Measurements from ENCODE around the gene TCF4.

- no peak for TF ChIP-seq CTCF (conservative IDR thresholded peaks at IDR 0.05; ENCODE audit: low read depth in 2 of 2)
- no peak for TF ChIP-seq POLR2AphosphoS5 (IDR thresholded peaks at IDR 0.05; ENCODE audit: low read depth)
- TF ChIP-seq ETS1 (IDR thresholded peaks at IDR 0.05): no peak
- TF ChIP-seq EZH2phosphoT487 (IDR thresholded peaks at IDR 0.05; ENCODE audit: unreplicated experiment): no peak
- TF ChIP-seq EZH2 (IDR thresholded peaks at IDR 0.05; ENCODE audit: low read depth, unreplicated experiment): no peak
- no peak for TF ChIP-seq REST (IDR thresholded peaks at IDR 0.05; ENCODE audit: unreplicated experiment)
- TF ChIP-seq NANOG (IDR thresholded peaks at IDR 0.05; ENCODE audit: borderline replicate concordance): no peak
- TF ChIP-seq JUNB (IDR thresholded peaks at IDR 0.05; ENCODE audit: unreplicated experiment): no peak
- no peak for TF ChIP-seq ZNF114 (CRISPR knock-in tag; IDR thresholded peaks at IDR 0.05)
- TF ChIP-seq STAT1 (IDR thresholded peaks at IDR 0.05; ENCODE audit: unreplicated experiment): no peak
- TF ChIP-seq ZNF462 (CRISPR knock-in tag; IDR thresholded peaks at IDR 0.05): no peak
- no peak for TF ChIP-seq CREB1 (CRISPR knock-in tag; IDR thresholded peaks at IDR 0.05; ENCODE audit: low read depth)
- no peak for TF ChIP-seq ZNF331 (CRISPR knock-in tag; IDR thresholded peaks at IDR 0.05; ENCODE audit: low read depth)
Measured at GRCh38 chr18:55336438-55337100, 251.4 kb downstream of the TCF4 start.

Data from GM23338 (cell line).